Neural cell (in vitro differentiated cells): ENCODE results near the gene ECI1.

Experiments used
- CTCF ChIP-seq: fragments of 450-650 bp; IDR thresholded peaks from 2 replicates; pipeline ENCODE4 v1.5.1; 2014; ENCODE audit warnings: antibody characterized with exemption, mild to moderate bottlenecking, moderate library complexity; ENCODE audit not compliant: poor library complexity, severe bottlenecking
- EZH2 ChIP-seq: fragments of 200-600, 300-800 bp; shearing (Covaris generic), sonication (generic); IDR thresholded peaks from 2 replicates; pipeline ENCODE4 v1.6.1; 2014; ENCODE audit warnings: antibody characterized with exemption, low read length, borderline replicate concordance, mild to moderate bottlenecking; ENCODE audit not compliant: insufficient read depth, poor library complexity, severe bottlenecking
- MXI1 ChIP-seq: fragments of 450-650 bp; conservative IDR thresholded peaks from 2 replicates; pipeline ENCODE4 v1.6.1; 2014; ENCODE audit warnings: antibody characterized with exemption, mild to moderate bottlenecking; ENCODE audit not compliant: poor library complexity, severe bottlenecking
- POLR2AphosphoS5 ChIP-seq: IDR thresholded peaks from 2 replicates; pipeline ENCODE4 v1.6.1; 2012
- RAD21 ChIP-seq: fragments of 450-650 bp; conservative IDR thresholded peaks from 2 replicates; pipeline ENCODE4 v1.6.1; 2014; ENCODE audit warnings: antibody characterized with exemption, mild to moderate bottlenecking, moderate library complexity
- REST ChIP-seq: IDR thresholded peaks from 2 replicates; pipeline ENCODE4 v1.6.1; 2012; ENCODE audit warnings: borderline replicate concordance
- TAF1 ChIP-seq: IDR thresholded peaks from 2 replicates; pipeline ENCODE4 v1.6.1; 2012; ENCODE audit warnings: low read depth

GRCh38 chr16:2292221-2292620 lies 40.8 kb upstream of the ECI1 start:
- no peak for TF ChIP-seq RAD21
- no peak for TF ChIP-seq CTCF
- TF ChIP-seq EZH2, result no peak
- TF ChIP-seq POLR2AphosphoS5, result no peak
- TF ChIP-seq MXI1, result no peak
- TF ChIP-seq TAF1, result no peak
- no peak for TF ChIP-seq REST
